OCI-LY7 (cell line): Measurements from ENCODE around the gene RAB27B.

Experiments used
- EZH2phosphoT487 ChIP-seq: fragments of 200-600 bp; sonication (generic); IDR thresholded peaks from 2 replicates; pipeline ENCODE4 v1.6.1; 2018; ENCODE audit warnings: low read depth, borderline replicate concordance, mild to moderate bottlenecking, mixed run types, antibody characterized with exemption, low read length, moderate library complexity, mixed read lengths
- TF ChIP-seq, protein P1 (sequence below): fragments of 200-600 bp; sonication (generic); conservative IDR thresholded peaks from 2 replicates; pipeline ENCODE4 v1.5.1; 2014; ENCODE audit warnings: mild to moderate bottlenecking, antibody characterized with exemption, low read length, moderate library complexity, mixed read lengths

DNA sequence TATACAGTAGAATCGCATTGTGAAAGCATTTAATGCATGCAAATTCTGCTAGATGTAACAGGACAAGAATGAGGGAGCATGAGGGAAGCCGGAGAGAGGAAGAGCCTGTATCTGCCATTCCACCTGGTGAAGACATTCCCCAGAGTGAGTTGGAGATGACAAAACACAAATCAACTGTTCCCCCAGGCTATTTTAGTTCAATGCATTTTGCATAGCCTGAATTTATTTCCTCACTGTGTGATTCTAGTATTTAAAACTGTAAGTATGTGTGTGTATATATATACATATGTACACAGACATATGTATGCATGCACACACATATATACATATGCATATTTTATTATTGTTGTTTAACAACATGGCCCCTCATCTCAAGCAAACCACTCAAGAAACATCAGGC lies 76.3 kb downstream of the RAB27B start:
- TF ChIP-seq, protein P1, sequence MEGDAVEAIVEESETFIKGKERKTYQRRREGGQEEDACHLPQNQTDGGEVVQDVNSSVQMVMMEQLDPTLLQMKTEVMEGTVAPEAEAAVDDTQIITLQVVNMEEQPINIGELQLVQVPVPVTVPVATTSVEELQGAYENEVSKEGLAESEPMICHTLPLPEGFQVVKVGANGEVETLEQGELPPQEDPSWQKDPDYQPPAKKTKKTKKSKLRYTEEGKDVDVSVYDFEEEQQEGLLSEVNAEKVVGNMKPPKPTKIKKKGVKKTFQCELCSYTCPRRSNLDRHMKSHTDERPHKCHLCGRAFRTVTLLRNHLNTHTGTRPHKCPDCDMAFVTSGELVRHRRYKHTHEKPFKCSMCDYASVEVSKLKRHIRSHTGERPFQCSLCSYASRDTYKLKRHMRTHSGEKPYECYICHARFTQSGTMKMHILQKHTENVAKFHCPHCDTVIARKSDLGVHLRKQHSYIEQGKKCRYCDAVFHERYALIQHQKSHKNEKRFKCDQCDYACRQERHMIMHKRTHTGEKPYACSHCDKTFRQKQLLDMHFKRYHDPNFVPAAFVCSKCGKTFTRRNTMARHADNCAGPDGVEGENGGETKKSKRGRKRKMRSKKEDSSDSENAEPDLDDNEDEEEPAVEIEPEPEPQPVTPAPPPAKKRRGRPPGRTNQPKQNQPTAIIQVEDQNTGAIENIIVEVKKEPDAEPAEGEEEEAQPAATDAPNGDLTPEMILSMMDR, result no peak
- TF ChIP-seq EZH2phosphoT487, result no peak
